ENCODE measurements around the gene IGFL2. TPM values are rescaled to one million over a fixed set of nuclear protein-coding genes. Genes with fewer than 3 reads are reported as not detected.
"Not testable (repeated sequence)": the region's sequence is repeated elsewhere in the genome, so short reads cannot be mapped to it uniquely, and the experiment has no call there.

IGFL2 gene
- total and polyA plus RNA-seq, 2 experiments from 2014 or later: 0.56 TPM; not detected in 1

- H3K4me3 ChIP-seq: no peak overlapping the region
- no peak for DNase-seq (ENCODE audit: low read depth in 1 of 2, low spot score in 1 of 2)
- no peak overlapping the region for H3K27ac ChIP-seq
- H3K36me3 ChIP-seq: no peaks in the 10 kb centered on the region
- no peaks in the 10 kb centered on the region for H3K27me3 ChIP-seq
- TF ChIP-seq CTCF (IDR thresholded peaks at IDR 0.05; ENCODE audit: low read depth, low read length): no peak
- no peaks in the 10 kb centered on the region for H3K4me1 ChIP-seq (ENCODE audit: low read depth)
- no peaks in the 10 kb centered on the region for H3K9me3 ChIP-seq (ENCODE audit: low read depth)
These were observed 55.1 kb downstream of the IGFL2 start for GRCh38 chr19:46202872-46203860.

DNA sequence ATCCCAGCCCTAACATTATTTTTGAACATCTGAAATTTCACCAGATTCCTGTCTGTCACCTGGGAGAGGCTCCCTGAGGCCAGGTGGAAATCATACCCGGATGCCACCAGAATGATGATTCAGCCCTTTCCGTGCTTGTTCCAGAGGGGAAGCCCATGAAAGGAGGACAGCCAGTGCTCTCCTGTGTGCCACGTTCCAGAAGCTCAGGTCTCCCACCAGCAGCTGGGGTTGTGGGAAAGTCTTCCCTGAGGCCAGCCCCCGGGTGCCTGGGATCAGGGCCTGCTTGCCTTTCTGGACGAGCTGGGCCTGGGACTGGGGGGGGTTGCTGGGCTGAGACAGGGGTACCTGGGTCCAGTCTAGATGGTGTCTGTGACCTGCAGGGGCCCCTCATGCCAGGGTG lies 56.0 kb downstream of the IGFL2 start:
- Histone ChIP-seq H3K9me3 (ENCODE audit: low read depth) (no peaks in the 10 kb centered on the region), H3K4me1 (ENCODE audit: low read depth) (no peaks in the 10 kb centered on the region), H3K27ac (no peak overlapping the region), H3K27me3 (no peaks in the 10 kb centered on the region), H3K4me3 (no peak overlapping the region), H3K36me3 (no peaks in the 10 kb centered on the region)
- TF ChIP-seq CTCF (IDR thresholded peaks at IDR 0.05; ENCODE audit: low read depth, low read length): no peak
- DNase-seq (ENCODE audit: low read depth in 1 of 2, low spot score in 1 of 2): no peak

- Histone ChIP-seq H3K27ac (no peak overlapping the region), H3K36me3 (no peaks in the 10 kb centered on the region), H3K9me3 (ENCODE audit: low read depth) (no peaks in the 10 kb centered on the region), H3K4me1 (ENCODE audit: low read depth) (peaks cover 5% of the 10 kb centered on the region), H3K27me3 (no peaks in the 10 kb centered on the region), H3K4me3 (no peak overlapping the region)
- no peak for TF ChIP-seq CTCF (IDR thresholded peaks at IDR 0.05; ENCODE audit: low read depth, low read length)
- no peak for DNase-seq (ENCODE audit: low read depth in 1 of 2, low spot score in 1 of 2)
These were observed 57.3 kb downstream of the IGFL2 start for GRCh38 chr19:46205183-46205984.

- Histone ChIP-seq H3K27me3 (no peaks in the 10 kb centered on the region), H3K36me3 (no peaks in the 10 kb centered on the region), H3K4me3 (no peak overlapping the region), H3K4me1 (ENCODE audit: low read depth) (peaks cover 13% of the 10 kb centered on the region), H3K27ac (no peak overlapping the region), H3K9me3 (ENCODE audit: low read depth) (no peaks in the 10 kb centered on the region)
- DNase-seq (ENCODE audit: low read depth in 1 of 2, low spot score in 1 of 2): no peak
- no peak for TF ChIP-seq CTCF (IDR thresholded peaks at IDR 0.05; ENCODE audit: low read depth, low read length)
These were observed 58.1 kb downstream of the IGFL2 start for GRCh38 chr19:46206176-46206575.

DNA sequence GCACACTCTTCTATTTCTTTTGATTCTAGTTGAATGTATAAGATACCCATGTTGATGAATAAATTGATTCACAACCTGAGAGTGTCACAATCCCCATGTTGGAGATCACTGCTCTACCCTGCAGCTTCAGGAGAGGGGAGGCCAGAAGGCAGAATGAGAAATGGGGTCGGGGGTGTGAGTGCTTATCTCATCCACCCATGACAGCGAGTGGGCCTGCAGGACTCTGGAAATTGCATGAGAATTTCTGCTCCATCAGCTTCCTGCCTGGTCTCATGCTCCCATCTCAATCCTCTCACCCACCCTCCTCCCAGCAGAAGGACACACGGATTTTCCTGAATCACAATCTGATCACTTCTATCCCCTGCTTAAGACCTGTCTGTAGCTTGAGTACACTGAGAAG lies 58.6 kb downstream of the IGFL2 start:
- H3K4me1 ChIP-seq (ENCODE audit: low read depth): peaks cover 14% of the 10 kb centered on the region
- no peak overlapping the region for H3K4me3 ChIP-seq
- H3K36me3 ChIP-seq: no peaks in the 10 kb centered on the region
- TF ChIP-seq CTCF (IDR thresholded peaks at IDR 0.05; ENCODE audit: low read depth, low read length): no peak
- H3K9me3 ChIP-seq (ENCODE audit: low read depth): no peaks in the 10 kb centered on the region
- no peak for DNase-seq (ENCODE audit: low read depth in 1 of 2, low spot score in 1 of 2)
- no peak overlapping the region for H3K27ac ChIP-seq
- no peaks in the 10 kb centered on the region for H3K27me3 ChIP-seq

- not testable (repeated sequence) for H3K36me3 ChIP-seq; DNase-seq (ENCODE audit: low read depth in 1 of 2, low spot score in 1 of 2); H3K4me3 ChIP-seq; H3K27me3 ChIP-seq; H3K9me3 ChIP-seq (ENCODE audit: low read depth); H3K27ac ChIP-seq
- H3K4me1 ChIP-seq (ENCODE audit: low read depth): peaks cover 14% of the 10 kb centered on the region
These were observed 59.8 kb downstream of the IGFL2 start for GRCh38 chr19:46207858-46208257.

All from cardiac muscle cell (in vitro differentiated cells and primary cell).